Measurements from ENCODE around the gene MZT2B.
"Not testable (repeated sequence)": the region's sequence is repeated elsewhere in the genome, so short reads cannot be mapped to it uniquely, and the experiment has no call there.

DNA sequence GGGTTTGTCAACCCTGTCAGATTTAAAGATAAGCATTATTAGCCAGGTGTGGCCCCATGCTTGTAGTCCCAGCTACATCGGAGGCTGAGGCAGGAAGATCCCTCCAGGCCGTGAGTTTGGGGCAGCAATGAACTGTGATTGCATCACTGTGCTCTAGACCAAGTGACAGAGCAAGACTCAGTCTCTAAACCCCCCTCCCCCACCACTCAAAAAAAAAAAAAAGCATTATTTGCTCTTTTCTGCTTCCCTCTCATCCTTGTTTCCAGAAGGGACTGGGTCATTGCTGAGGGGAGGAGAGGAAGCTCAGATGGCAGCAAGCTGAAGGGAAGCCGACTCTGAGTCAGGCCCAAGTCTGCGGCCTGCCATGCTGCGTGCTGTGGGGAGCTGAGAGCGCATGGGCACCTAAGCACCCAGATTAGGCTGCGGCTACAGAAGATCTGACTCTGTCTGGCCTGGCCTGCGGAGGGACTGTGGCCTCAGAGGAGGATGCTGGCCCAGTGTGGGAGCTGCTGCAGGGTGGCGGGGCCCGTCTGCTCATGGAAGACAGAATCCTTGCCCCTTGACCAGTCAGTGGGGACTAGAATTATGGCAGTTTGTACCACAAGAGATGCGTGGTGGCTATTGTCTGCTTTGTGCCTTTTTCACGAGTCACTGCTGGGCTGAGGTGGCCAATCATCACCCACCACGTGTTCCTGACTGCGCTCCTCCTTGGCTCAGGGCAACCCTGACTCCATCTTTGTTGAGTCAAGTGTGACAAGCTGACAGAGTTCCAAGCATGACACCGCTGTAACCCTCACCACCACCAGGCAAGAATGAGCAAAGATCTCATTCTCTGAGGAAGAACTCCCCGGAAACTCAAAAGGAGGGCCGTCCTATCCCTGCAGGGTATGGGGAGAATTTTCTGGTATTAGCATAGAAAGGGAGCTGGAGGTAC is 6.1 kb downstream of the MZT2B start:
- TF ChIP-seq, protein P1, sequence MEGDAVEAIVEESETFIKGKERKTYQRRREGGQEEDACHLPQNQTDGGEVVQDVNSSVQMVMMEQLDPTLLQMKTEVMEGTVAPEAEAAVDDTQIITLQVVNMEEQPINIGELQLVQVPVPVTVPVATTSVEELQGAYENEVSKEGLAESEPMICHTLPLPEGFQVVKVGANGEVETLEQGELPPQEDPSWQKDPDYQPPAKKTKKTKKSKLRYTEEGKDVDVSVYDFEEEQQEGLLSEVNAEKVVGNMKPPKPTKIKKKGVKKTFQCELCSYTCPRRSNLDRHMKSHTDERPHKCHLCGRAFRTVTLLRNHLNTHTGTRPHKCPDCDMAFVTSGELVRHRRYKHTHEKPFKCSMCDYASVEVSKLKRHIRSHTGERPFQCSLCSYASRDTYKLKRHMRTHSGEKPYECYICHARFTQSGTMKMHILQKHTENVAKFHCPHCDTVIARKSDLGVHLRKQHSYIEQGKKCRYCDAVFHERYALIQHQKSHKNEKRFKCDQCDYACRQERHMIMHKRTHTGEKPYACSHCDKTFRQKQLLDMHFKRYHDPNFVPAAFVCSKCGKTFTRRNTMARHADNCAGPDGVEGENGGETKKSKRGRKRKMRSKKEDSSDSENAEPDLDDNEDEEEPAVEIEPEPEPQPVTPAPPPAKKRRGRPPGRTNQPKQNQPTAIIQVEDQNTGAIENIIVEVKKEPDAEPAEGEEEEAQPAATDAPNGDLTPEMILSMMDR (IDR thresholded peaks at IDR 0.05), result not testable (repeated sequence)
- not testable (repeated sequence) for TF ChIP-seq POLR2A (IDR thresholded peaks at IDR 0.05)
